NCI-H146 treated with DMSO at 0.1 percent for 48 hours (cell line): ENCODE measurements around the gene MS4A1.
"Not testable (repeated sequence)": the region's sequence is repeated elsewhere in the genome, so short reads cannot be mapped to it uniquely, and the experiment has no call there.

Source experiments
- DNase-seq: peaks from one replicate; lab custom pipeline; 2025; ENCODE audit not compliant: unreplicated experiment; lab: John Stamatoyannopoulos, UW

Gene MS4A1

GRCh38 chr11:60455531-60456042, at the start of gene MS4A1:
Gene MS4A1, plus strand, starts transcription at chr11:60455847. Its CDS starts 6,528 bp downstream, at chr11:60462375.
- no peak for DNase-seq

GRCh38 chr11:60420015-60420414, 35.6 kb upstream of the MS4A1 start:
- no peak for DNase-seq

GRCh38 chr11:60422609-60423008, 33.0 kb upstream of the MS4A1 start:
- no peak for DNase-seq

GRCh38 chr11:60428517-60428916, 27.1 kb upstream of the MS4A1 start:
- DNase-seq: no peak

GRCh38 chr11:60429272-60429671, 26.4 kb upstream of the MS4A1 start, which contains the start of gene MS4A5:
Gene MS4A5, plus strand, starts transcription at chr11:60429572. Its CDS starts 103 bp downstream, at chr11:60429675.
- DNase-seq: no peak

GRCh38 chr11:60431251-60431650, 24.4 kb upstream of the MS4A1 start:
- no peak for DNase-seq

- no peak for DNase-seq
Measured at GRCh38 chr11:60433401-60433800, 22.2 kb upstream of the MS4A1 start.

GRCh38 chr11:60447070-60447469, 8.6 kb upstream of the MS4A1 start:
- DNase-seq: no peak

GRCh38 chr11:60447846-60448245, 7.8 kb upstream of the MS4A1 start:
- no peak for DNase-seq

GRCh38 chr11:60451185-60451584, 4.5 kb upstream of the MS4A1 start:
- not testable (repeated sequence) for DNase-seq

- DNase-seq: no peak
Measured at GRCh38 chr11:60454212-60454611, 1.4 kb upstream of the MS4A1 start.

GRCh38 chr11:60457576-60457975, 1.9 kb downstream of the MS4A1 start:
- no peak for DNase-seq

- DNase-seq: no peak
Measured at GRCh38 chr11:60459345-60459744, 3.7 kb downstream of the MS4A1 start.

GRCh38 chr11:60468829-60469228, 13.2 kb downstream of the MS4A1 start:
- DNase-seq: no peak

GRCh38 chr11:60469723-60470122, 14.1 kb downstream of the MS4A1 start:
- no peak for DNase-seq

GRCh38 chr11:60477035-60477445, 21.4 kb downstream of the MS4A1 start:
- no peak for DNase-seq

GRCh38 chr11:60482361-60482760, 26.7 kb downstream of the MS4A1 start:
- no peak for DNase-seq

- DNase-seq: no peak
Measured at GRCh38 chr11:60485987-60486386, 30.3 kb downstream of the MS4A1 start.

GRCh38 chr11:60492488-60493009, 36.9 kb downstream of the MS4A1 start, which contains the start of gene MS4A12:
Gene MS4A12, plus strand, starts transcription at chr11:60492778. Its CDS starts 4,541 bp downstream, at chr11:60497319.
- no peak for DNase-seq

- DNase-seq: no peak
Measured at GRCh38 chr11:60493454-60493853, 37.8 kb downstream of the MS4A1 start.

GRCh38 chr11:60498399-60498798, 42.8 kb downstream of the MS4A1 start:
- no peak for DNase-seq

GRCh38 chr11:60498853-60499252, 43.2 kb downstream of the MS4A1 start:
- DNase-seq: no peak

GRCh38 chr11:60500276-60500910, 44.7 kb downstream of the MS4A1 start:
- no peak for DNase-seq
